OCI-LY7 (cell line): ENCODE results near the gene MC2R. TPM values are rescaled to one million over a fixed set of nuclear protein-coding genes. Genes with fewer than 3 reads are reported as not detected.

Source experiments
- Bru-seq: library from RNA; stranded (reverse); fragments of 400-500 nt; gene quantifications from one replicate; lab custom pipeline; 2021; lab: Mats Ljungman, UMichigan
- BruChase-seq, 2 experiments: library from RNA; stranded (reverse); fragments of 400-500 nt; gene quantifications; one replicate each; lab custom pipeline; 2021; lab: Mats Ljungman, UMichigan
- BruUV-seq: library from RNA; stranded (reverse); fragments of 400-500 nt; replicated peaks from 2 replicates; lab custom pipeline; 2021; lab: Mats Ljungman, UMichigan
- CTCF ChIA-PET: fragments of 300-600 bp; sonication (Branson Sonifier 250); formaldehyde crosslinking; loops from one replicate; lab custom pipeline; 2022; ENCODE audit warnings: antibody characterized with exemption; ENCODE audit not compliant: unreplicated experiment; lab: Charles Lee
- POLR2A ChIA-PET: fragments of 300-600 bp; sonication (Branson Sonifier 250); formaldehyde crosslinking; loops from one replicate; lab custom pipeline; 2022; ENCODE audit warnings: antibody characterized with exemption; lab: Charles Lee
- DNase-seq: peaks from one replicate; pipeline ENCODE4 v3.0.0-alpha.2; 2015; ENCODE audit warnings: low spot score
- H2AFZ ChIP-seq: fragments of 200-600 bp; sonication (generic), shearing (Covaris generic); 2 replicates; pipeline ENCODE4 v1.6.1; 2014; ENCODE audit warnings: mild to moderate bottlenecking, antibody characterized with exemption, low read length, moderate library complexity
- H3K27ac ChIP-seq: fragments of 200-600 bp; sonication (generic); 2 replicates; pipeline ENCODE4 v1.5.1; 2014; ENCODE audit warnings: mixed run types, low read depth, mild to moderate bottlenecking, moderate library complexity, low read length, inconsistent platforms; ENCODE audit not compliant: poor library complexity, severe bottlenecking
- H3K36me3 ChIP-seq: fragments of 200-600 bp; sonication (generic); 2 replicates; pipeline ENCODE4 v1.6.1; 2014; ENCODE audit warnings: mild to moderate bottlenecking, antibody characterized with exemption, low read length, moderate library complexity, mixed read lengths; ENCODE audit not compliant: insufficient read depth
- H3K4me1 ChIP-seq: fragments of 200-600 bp; sonication (generic); 2 replicates; pipeline ENCODE4 v1.5.1; 2014; ENCODE audit warnings: mild to moderate bottlenecking, low read length; ENCODE audit not compliant: insufficient read depth, poor library complexity, severe bottlenecking
- H3K4me2 ChIP-seq: fragments of 200-600 bp; sonication (generic); 2 replicates; pipeline ENCODE4 v1.6.1; 2014; ENCODE audit warnings: mild to moderate bottlenecking, low read length
- H3K4me3 ChIP-seq: fragments of 200-600 bp; sonication (generic); 2 replicates; pipeline ENCODE4 v1.5.1; 2014; ENCODE audit warnings: mild to moderate bottlenecking, low read depth, low read length; ENCODE audit not compliant: poor library complexity, severe bottlenecking
- H3K79me2 ChIP-seq: fragments of 200-600 bp; sonication (generic); 2 replicates; pipeline ENCODE4 v1.6.1; 2016; ENCODE audit warnings: low read depth, mild to moderate bottlenecking, low read length, moderate library complexity, mixed read lengths; ENCODE audit not compliant: insufficient read depth
- H3K9me2 ChIP-seq: fragments of 200-600 bp; sonication (generic); 2 replicates; pipeline ENCODE4 v1.6.1; 2016; ENCODE audit warnings: mild to moderate bottlenecking, low read length, mixed read lengths; ENCODE audit not compliant: insufficient read depth
- H3K9me3 ChIP-seq: fragments of 200-600 bp; sonication (generic); 2 replicates; pipeline ENCODE4 v1.6.1; 2014; ENCODE audit warnings: mild to moderate bottlenecking, mixed run types, low read length, mixed read lengths
- H4K20me1 ChIP-seq: fragments of 200-600 bp; sonication (generic); 2 replicates; pipeline ENCODE4 v1.6.1; 2014; ENCODE audit warnings: mild to moderate bottlenecking, antibody characterized with exemption, low read length, moderate library complexity, mixed read lengths; ENCODE audit not compliant: insufficient read depth
- EZH2phosphoT487 ChIP-seq: fragments of 200-600 bp; sonication (generic); IDR thresholded peaks from 2 replicates; pipeline ENCODE4 v1.6.1; 2018; ENCODE audit warnings: low read depth, borderline replicate concordance, mild to moderate bottlenecking, mixed run types, antibody characterized with exemption, low read length, moderate library complexity, mixed read lengths
- intact Hi-C: fragments of 100-400 bp; cut with micrococcal nuclease; formaldehyde crosslinking; loops from one replicate; pipeline ENCODE4 v1.10.0; 2022; ENCODE audit not compliant: unreplicated experiment
- long read RNA-seq: library from polyadenylated mRNA; stranded (forward); transcript quantifications from one replicate; pipeline ENCODE4 v2.0.0, GENCODE V29; 2022
- total RNA-seq, 2 experiments: library from RNA; depleted of rRNA in 1 of 2; stranded (reverse); fragments of >200 nt in 1 of 2; shearing (Covaris generic) in 1 of 2; gene quantifications; 2 replicates each; pipeline ENCODE4 v1.2.3, GENCODE V29; 2014 to 2022
- TF ChIP-seq, protein P1 (sequence below): fragments of 200-600 bp; sonication (generic); conservative IDR thresholded peaks from 2 replicates; pipeline ENCODE4 v1.5.1; 2014; ENCODE audit warnings: mild to moderate bottlenecking, antibody characterized with exemption, low read length, moderate library complexity, mixed read lengths

Gene MC2R
- total RNA-seq (2014; rRNA removed; shearing (Covaris generic)) (not detected in 2 replicates), total RNA-seq (2022) (not detected in 2 replicates), Bru-seq, nascent RNA (not detected), BruChase-seq, experiment 1, labeled RNA remaining after a 6-hour chase (not detected), BruChase-seq, experiment 2, labeled RNA remaining after a 2-hour chase (percentile 10 among the genes with signal in this experiment)
- long read RNA-seq = 0 reads

DNA sequence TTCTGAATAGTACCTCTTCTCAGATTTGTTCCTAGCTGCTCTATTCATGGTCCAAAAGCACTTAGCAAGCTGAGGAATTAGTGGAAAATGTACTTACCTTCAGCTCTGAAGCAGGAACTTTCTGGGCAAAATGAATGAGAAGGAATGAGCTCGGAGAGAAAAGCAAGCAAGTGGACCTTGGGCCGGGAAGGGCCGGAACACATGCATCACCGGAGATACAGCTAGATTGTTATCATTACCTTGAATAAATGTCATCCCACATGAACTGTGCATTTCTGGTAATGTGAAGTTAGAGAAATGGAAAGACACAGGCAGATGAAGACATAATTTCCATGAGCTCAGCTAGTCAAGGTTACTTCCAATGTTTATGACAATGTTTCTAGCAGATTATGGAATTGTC is at the start of gene MC2R:
MC2R (minus strand) TSS at position 146 of the 400 bp plus-strand sequence. CDS start 30,018 bp downstream, outside the sequence.
- Histone ChIP-seq H4K20me1 (no peaks in the 10 kb centered on the region), H3K27ac (no peak within 1 kb of the TSS), H3K4me1 (no peaks in the 10 kb centered on the region), H3K79me2 (no peaks in the 10 kb centered on the region), H3K9me2 (no peaks in the 10 kb centered on the region), H3K9me3 (no peaks in the 10 kb centered on the region), H3K4me2 (no peak within 1 kb of the TSS), H3K36me3 (no peaks in the 10 kb centered on the region), H2AFZ (no peak within 1 kb of the TSS), H3K4me3 (no peak within 1 kb of the TSS)
- no peak for DNase-seq
- no TSS peak for BruUV-seq
- TF ChIP-seq, protein P1, sequence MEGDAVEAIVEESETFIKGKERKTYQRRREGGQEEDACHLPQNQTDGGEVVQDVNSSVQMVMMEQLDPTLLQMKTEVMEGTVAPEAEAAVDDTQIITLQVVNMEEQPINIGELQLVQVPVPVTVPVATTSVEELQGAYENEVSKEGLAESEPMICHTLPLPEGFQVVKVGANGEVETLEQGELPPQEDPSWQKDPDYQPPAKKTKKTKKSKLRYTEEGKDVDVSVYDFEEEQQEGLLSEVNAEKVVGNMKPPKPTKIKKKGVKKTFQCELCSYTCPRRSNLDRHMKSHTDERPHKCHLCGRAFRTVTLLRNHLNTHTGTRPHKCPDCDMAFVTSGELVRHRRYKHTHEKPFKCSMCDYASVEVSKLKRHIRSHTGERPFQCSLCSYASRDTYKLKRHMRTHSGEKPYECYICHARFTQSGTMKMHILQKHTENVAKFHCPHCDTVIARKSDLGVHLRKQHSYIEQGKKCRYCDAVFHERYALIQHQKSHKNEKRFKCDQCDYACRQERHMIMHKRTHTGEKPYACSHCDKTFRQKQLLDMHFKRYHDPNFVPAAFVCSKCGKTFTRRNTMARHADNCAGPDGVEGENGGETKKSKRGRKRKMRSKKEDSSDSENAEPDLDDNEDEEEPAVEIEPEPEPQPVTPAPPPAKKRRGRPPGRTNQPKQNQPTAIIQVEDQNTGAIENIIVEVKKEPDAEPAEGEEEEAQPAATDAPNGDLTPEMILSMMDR = no peak
- TF ChIP-seq EZH2phosphoT487 = no peak
- CTCF ChIA-PET = no interaction called here
- intact Hi-C loops = no loop called here
- POLR2A ChIA-PET = interaction anchor here (0.6 kb wide), 2 partner anchors 83 to 395 kb away, joined by 3 read pairs; no protein-coding TSS in a partner anchor

DNA sequence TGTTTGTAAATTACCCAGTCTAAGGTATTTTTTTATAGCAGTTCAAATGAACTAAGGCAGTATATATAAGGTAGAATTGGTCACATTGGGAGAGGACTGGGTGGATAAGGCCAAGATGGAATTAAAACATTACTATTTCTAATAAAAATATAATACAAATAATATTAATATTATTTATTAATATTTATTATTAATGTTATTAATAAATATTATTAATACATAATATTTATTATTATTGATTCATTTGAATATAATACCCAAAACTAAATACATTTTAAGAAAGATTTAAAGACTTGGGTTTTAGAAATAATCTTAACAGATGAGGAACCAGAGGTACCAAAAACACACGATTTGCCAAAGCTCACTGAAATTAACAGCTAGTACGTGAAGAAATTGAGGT is 30.5 kb upstream of the MC2R start:
- intact Hi-C loops = no loop called here
- DNase-seq = no peak
- TF ChIP-seq EZH2phosphoT487 = no peak
- TF ChIP-seq, protein P1 = no peak
- H3K79me2 ChIP-seq = no peaks in the 10 kb centered on the region
- H3K36me3 ChIP-seq = no peaks in the 10 kb centered on the region
- no peak overlapping the region for H3K27ac ChIP-seq
- H3K4me2 ChIP-seq = no peak overlapping the region
- no TSS peak for BruUV-seq
- H3K4me3 ChIP-seq = no peak overlapping the region
- CTCF ChIA-PET = no interaction called here
- H4K20me1 ChIP-seq = no peaks in the 10 kb centered on the region
- H3K9me2 ChIP-seq = no peaks in the 10 kb centered on the region
- POLR2A ChIA-PET = no interaction called here
- no peak overlapping the region for H2AFZ ChIP-seq
- no peaks in the 10 kb centered on the region for H3K4me1 ChIP-seq
- H3K9me3 ChIP-seq = no peaks in the 10 kb centered on the region

DNA sequence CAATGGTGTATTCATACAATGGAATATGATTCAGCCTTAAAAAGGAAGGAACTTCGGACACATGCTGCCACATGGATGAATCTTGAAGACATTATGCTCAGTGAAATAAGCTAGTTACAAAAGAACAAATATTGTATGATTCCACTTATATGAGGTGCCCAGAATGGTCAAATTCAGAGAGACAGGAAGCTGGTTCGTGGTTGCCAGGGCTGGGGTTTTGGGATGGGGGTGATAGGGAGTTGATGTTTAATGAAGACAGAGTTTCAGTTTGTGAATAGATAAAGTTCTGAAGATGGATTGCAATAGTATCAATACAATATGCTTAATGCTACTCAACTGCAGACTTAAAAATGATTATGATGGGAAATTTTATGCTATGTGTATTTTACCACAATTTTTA is 28.0 kb upstream of the MC2R start:
- DNase-seq = no peak
- H3K27ac ChIP-seq = no peak overlapping the region
- no peaks in the 10 kb centered on the region for H3K9me3 ChIP-seq
- BruUV-seq = no TSS peak
- intact Hi-C loops = no loop called here
- H2AFZ ChIP-seq = no peak overlapping the region
- no peaks in the 10 kb centered on the region for H3K4me1 ChIP-seq
- H3K4me2 ChIP-seq = no peak overlapping the region
- ChIA-PET CTCF (no interaction called here), POLR2A (no interaction called here)
- H3K36me3 ChIP-seq = no peaks in the 10 kb centered on the region
- H4K20me1 ChIP-seq = no peaks in the 10 kb centered on the region
- H3K9me2 ChIP-seq = no peaks in the 10 kb centered on the region
- H3K4me3 ChIP-seq = no peak overlapping the region
- TF ChIP-seq, protein P1 = no peak
- TF ChIP-seq EZH2phosphoT487 = no peak
- no peaks in the 10 kb centered on the region for H3K79me2 ChIP-seq
